HTR-8/SVneo (cell line): ENCODE measurements around the gene CDHR2.

Source experiments
- DNase-seq: peaks from one replicate; pipeline ENCODE4 v3.0.0; 2011; ENCODE audit warnings: low spot score, mixed read lengths; ENCODE audit not compliant: insufficient read length
- FAIRE-seq: peaks from 2 replicates; lab custom pipeline; 2011; peaks lifted over from hg19 to GRCh38; lab: Jason Lieb, UNC

CDHR2 gene

GRCh38 chr5:176560364-176560763 is 11.2 kb downstream of the CDHR2 start:
- no peak for FAIRE-seq
- no peak for DNase-seq

DNA sequence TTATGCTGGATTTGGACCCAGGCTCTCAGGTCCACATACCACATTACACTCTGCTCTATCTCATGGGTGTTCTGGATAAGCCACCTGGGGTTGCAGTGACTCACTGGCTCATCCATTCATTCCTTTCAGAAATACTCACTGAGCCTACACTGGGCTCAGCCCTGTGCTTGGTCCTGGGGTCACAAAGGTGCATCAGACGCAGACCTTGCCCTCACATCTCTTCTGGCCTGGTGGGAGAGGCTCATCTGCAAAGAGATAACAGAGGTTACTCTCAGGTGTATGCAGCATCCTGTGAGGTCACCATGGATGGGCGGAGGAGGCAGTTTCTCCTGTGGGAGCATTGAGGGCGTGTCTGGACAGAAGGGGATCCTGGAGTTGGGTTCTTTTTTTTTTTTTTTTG is 12.1 kb downstream of the CDHR2 start:
- FAIRE-seq (no peak), DNase-seq (no peak)

GRCh38 chr5:176562189-176562588 is 13.0 kb downstream of the CDHR2 start:
- no peak for DNase-seq
- FAIRE-seq: no peak

DNA sequence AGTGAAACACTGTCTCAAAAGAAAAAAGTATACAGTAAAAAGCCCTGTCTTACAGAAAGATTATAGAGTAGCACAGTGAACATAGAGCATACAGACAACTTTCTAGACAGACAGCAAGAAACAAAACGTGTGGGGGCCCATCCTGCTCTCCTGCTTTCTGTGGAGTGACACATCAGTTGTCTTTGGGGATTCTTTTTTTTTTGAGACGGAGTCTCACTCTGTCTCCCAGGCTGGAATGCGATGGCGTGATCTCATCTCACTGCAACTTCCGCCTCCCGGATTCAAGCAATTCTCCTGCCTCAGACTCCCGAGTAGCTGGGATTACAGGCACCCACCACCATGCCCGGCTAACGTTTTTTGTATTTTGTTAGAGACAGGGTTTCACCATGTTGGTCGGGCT is 14.9 kb downstream of the CDHR2 start:
- FAIRE-seq (no peak), DNase-seq (no peak)

GRCh38 chr5:176565760-176566288 is 16.7 kb downstream of the CDHR2 start:
- DNase-seq: no peak
- no peak for FAIRE-seq

DNA sequence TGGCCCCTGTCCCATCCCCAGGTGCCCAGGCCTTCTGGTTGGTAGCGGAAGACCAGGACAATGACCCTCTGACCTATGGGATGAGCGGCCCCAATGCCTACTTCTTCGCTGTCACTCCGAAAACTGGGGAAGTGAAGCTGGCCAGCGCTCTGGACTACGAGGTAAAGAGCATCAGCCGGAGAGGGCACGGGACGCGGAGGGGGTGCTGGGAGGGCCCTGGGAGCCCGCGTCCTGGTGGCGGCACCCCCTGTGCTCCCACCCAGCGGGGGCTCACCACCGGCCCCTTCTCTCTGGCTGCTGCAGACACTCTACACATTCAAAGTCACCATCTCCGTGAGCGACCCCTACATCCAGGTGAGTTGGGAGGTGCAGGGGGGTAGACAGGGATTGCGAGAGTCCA is 19.5 kb downstream of the CDHR2 start:
- no peak for DNase-seq
- no peak for FAIRE-seq

DNA sequence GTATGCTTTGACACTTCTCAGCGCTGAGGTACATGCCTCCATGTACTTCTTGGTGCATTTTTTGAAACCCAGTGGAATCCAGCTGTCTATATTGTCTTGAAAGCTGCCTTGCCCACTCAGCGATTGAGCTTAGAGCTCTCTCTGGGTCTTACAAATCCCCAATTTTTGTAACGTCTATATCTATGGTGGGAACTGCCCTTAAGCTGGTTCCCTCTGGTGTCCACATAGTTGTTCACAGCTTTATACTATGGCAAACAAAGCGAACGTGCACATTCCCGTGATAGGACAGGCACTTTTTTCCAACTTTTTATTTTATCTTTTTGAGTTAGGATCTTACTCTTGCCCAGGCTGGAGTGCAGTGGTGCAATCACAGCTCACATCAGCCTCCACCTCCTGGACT is 20.9 kb downstream of the CDHR2 start:
- no peak for DNase-seq
- no peak for FAIRE-seq

DNA sequence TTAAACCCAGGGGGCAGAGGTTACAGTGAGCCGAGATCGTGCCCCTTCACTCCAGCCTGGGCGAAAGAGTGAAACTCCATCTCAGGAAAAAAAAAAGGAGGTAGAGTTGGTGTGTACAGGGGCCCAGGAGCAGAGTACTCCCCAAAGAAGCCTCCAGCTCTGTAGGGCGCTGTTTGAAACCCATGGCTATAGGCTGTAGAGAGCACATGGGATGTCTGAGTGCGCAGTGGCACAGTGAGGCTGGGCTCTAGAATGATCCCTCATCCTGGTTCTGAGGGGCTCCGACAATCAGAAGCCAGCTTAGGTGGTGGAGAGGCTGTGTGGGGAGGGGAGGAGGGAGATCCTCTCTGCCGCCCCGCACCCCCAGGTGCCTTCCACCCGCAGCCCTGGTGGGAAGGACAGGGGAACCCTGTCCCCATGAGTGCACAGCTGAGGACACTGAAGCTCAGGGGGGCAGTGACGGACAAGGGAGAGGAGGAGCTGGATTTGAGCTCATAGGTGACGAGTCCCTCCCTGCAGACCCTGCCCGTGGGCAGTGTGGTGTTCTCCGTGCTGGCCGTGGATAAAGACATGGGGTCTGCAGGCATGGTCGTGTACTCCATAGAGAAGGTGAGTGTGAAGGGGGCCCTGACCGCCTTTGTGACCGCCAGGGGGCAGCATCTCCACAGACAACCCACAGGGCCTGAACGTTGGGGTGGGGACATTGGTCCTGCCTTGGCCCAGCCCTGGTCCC is 24.6 kb downstream of the CDHR2 start:
- FAIRE-seq (peak; percentile 63), DNase-seq (peak; percentile 77)

DNA sequence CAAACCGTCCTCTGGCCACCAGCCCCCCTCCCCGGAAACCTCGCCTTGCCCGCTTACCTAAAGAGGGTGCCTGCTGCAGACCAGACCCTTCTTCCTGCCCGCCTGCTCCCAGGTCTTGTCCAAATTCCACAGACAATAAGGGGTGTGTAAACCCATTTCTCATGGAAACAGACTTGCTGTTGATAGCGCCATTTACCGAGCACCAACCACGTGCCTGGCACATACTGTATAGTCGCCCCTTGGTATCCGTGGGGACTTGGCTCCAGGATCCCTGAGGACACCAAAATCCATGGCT is 25.1 kb downstream of the CDHR2 start:
- DNase-seq (no peak), FAIRE-seq (no peak)

GRCh38 chr5:176575066-176575465 is 25.9 kb downstream of the CDHR2 start:
- FAIRE-seq: no peak

DNA sequence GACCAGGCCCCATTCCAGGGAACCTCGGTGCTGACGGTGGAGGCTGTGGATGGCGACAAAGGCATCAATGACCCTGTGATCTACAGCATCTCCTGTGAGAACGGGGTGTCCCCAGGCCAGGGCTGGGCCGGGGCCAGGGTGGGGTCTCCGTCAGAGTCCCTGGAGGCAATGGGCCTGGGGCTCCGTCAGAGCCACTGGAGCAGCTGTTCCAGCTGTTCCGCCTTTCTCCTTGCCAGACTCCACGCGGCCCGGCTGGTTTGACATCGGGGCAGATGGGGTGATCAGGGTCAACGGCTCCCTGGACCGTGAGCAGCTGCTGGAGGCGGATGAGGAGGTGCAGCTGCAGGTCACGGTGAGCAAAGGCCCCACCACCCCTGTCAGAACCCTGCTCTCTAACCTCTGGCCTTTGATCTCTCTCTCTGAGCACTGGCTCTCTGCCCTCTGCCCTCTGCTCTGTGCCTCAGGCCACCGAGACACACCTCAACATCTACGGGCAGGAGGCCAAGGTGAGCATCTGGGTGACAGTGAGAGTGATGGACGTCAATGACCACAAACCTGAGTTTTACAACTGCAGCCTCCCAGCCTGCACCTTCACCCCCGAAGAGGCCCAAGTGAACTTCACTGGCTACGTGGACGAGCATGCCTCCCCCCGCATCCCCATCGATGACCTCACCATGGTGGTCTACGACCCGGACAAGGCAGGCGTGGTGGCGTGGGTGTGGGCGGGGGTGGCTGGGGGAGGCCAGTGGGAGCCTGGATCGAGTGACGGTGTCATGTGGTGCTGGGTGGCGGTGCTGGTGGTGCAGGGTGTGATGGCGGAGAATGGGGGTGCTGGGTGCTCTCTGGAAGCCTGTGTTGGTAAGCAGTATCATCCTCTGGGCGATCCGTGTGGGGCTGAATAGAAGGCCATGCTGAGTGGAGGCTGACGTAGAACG is 26.6 kb downstream of the CDHR2 start:
- no peak for FAIRE-seq
- DNase-seq: no peak

More at GRCh38 chr5:176575066-176575465, 25.9 kb downstream of the CDHR2 start:
- DNase-seq: no peak

DNA sequence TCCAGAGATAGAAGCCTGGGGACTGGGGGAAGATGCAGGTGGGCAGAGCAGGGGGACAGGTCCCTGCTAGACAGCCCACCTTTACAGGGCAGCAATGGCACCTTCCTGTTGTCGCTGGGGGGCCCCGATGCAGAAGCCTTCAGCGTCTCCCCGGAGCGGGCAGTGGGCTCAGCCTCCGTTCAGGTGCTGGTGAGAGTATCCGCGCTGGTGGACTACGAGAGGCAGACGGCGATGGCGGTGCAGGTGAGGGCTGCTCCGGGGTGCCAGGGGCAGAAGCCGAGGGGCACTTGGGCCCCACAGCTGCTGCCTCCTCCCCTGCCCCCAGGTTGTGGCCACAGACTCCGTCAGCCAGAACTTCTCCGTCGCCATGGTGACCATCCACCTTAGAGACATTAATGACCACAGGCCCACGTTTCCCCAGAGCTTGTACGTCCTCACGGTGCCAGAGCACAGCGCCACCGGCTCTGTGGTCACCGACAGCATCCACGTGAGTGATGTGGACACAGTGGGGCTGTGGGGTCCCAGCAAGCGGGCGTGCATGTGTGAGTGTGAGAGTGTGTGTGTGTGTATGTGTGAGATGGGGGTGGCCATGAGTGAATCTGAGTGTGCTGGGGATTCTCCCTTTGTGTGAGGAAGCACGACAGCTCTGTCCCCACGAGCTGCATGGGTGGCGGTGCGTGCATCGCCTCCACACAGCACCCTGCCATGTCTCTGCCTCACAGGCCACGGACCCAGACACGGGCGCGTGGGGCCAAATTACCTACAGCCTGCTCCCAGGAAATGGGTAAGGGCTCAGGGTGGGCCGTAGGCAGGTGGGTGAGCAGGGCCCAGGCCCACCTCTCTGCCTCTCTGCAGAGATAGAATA is 28.4 kb downstream of the CDHR2 start:
- DNase-seq: no peak
- no peak for FAIRE-seq

GRCh38 chr5:176578391-176578808 is 29.3 kb downstream of the CDHR2 start:
- peak; percentile 94 for FAIRE-seq
- DNase-seq: peak; percentile 59

DNA sequence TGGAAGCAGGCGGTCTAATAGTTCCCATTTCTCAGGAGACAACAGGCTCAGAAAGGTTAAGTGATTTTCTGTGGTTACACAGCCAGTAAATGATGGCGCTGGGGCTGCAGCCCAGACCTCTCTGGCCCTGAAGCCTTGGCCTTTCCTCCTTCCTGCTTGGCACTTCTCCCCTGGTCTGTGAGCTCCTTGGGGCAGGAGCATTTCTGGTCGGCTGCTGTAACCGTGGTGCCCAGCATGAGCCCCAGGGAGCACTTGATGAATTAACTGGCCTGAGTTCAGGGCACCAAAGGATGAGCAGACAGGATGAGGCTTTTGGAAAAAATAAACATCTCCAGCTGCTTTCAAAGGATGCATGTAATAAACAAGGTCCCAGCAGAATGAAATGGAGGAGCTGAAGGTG is 30.2 kb downstream of the CDHR2 start:
- FAIRE-seq (no peak), DNase-seq (no peak)

DNA sequence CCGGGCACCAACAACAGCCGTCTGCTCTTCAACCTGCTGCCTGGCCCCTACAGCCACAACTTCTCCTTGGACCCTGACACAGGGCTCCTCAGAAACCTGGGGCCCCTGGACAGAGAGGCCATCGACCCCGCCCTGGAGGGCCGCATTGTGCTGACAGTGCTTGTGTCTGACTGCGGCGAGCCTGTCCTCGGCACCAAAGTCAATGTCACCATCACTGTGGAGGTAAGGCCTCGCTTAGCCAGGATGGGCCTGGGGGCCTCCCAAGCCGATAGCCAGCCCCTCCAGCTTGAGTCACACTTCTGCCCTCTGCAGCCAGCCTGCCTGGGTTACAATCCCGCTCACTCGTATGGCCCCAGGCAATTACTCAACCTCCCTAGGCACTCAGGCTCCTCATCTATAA is 32.2 kb downstream of the CDHR2 start:
- no peak for FAIRE-seq
- no peak for DNase-seq

- FAIRE-seq: no peak
Measured at GRCh38 chr5:176583076-176583475, 33.9 kb downstream of the CDHR2 start.

DNA sequence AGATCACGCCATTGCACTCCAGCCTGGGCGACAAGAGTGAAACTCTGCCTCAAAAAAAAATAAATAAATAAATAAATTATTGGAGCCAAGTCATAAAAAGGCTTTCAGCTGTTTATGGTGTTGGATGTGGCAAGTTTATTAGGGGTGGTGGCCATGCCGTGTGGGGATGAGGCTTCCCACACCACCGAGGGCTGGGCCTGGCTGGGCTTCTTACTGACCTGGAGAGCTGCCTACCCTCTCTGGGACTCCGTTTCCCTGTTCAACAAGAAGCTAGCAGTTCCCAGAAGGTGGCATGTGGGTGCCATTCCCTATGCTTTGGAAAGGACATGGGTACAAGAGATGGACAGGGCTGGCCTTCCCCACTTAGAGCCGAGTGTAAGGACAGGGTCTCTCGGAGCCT is 38.3 kb downstream of the CDHR2 start:
- no peak for FAIRE-seq
- no peak for DNase-seq

More at GRCh38 chr5:176583076-176583475, 33.9 kb downstream of the CDHR2 start:
- no peak for DNase-seq

DNA sequence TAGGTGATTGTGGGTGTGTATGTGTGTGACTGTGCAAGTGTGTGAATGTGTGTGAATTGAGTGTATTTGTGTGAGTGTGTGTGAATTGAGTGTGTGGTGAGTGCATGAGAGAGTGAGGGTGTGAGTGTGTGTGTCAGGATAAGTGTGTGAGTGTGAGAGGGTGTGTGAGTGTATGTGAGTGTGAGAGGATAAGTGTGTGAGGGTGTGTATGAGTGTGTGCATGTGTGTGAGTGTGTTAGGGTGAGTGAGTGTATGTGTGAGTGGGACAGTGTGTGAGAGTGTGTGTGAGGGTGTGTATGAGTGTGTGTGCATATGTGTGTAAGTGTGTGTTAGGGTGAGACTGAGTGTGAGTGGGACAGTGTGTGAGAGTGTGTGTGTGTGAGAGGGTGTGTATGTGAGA is 39.2 kb downstream of the CDHR2 start:
- FAIRE-seq (no peak), DNase-seq (no peak)

GRCh38 chr5:176589039-176589769 is 40.1 kb downstream of the CDHR2 start:
- FAIRE-seq (no peak), DNase-seq (no peak)
